OCI-LY1 (cell line): ENCODE measurements around the gene NCAPH2.
"Not testable (repeated sequence)": the region's sequence is repeated elsewhere in the genome, so short reads cannot be mapped to it uniquely, and the experiment has no call there.

ENCODE experiments used
- CTCF ChIP-seq: fragments of 200-600 bp; sonication (generic), shearing (Covaris generic); IDR thresholded peaks from 2 replicates; pipeline ENCODE4 v1.5.1; 2017; ENCODE audit warnings: mild to moderate bottlenecking, antibody characterized with exemption, low read length, moderate library complexity, mixed read lengths
- EZH2 ChIP-seq: fragments of 200-600 bp; sonication (generic), shearing (Covaris generic); IDR thresholded peaks from 2 replicates; pipeline ENCODE4 v1.8.0; 2017; ENCODE audit warnings: borderline replicate concordance, mixed run types, mild to moderate bottlenecking, antibody characterized with exemption, low read length, moderate library complexity, mixed read lengths

GRCh38 chr22:50541667-50542026 is 33.6 kb downstream of the NCAPH2 start:
- not testable (repeated sequence) for TF ChIP-seq CTCF, EZH2
